ENCODE measurements around the gene LSAMP. TPM values are rescaled to one million over a fixed set of nuclear protein-coding genes. Genes with fewer than 3 reads are reported as not detected.

LSAMP gene
- total and polyA plus RNA-seq, 9 of the 15 experiments (the other 6 are each of a cell fraction or from before 2014, with no cell fraction given): 0.09 to 0.11 TPM; not detected in 7

DNA sequence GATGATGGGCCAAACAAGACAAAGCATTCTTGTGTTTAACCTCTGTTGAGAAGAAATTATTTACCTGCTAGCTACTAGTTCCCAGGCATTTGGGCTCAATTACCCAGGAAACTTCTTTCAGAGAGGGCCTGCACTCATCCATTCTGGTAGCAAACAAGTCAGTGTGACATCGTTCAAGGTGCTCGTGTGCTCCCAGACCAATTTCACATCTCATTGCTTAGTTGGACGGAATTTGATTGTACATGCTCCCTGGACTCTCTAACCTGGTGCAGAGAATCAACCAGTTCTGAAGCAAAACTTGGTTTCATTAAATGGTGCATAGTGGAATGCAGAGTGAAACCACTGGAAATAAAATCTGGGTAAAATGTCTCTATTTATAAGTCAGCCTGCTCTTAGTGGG lies 392.7 kb downstream of the LSAMP start (continued):
- TF ChIP-seq ETV6 (IDR thresholded peaks at IDR 0.05; ENCODE audit: borderline replicate concordance in 1 of 2, low read depth in 2 of 2, low read length in 1 of 2) (no peak), ETV6 (CRISPR knock-in tag; IDR thresholded peaks at IDR 0.05; ENCODE audit: borderline replicate concordance) (no peak)

- no peaks in the 10 kb centered on the region; the same call in 1 of the 2 replicates for H3K9me3 ChIP-seq (replicated peaks; ENCODE audit: control insufficient read depth, insufficient read depth, low read depth, low read length)
- BruUV-seq (replicated peaks): no TSS peak
- no peaks in the 10 kb centered on the region for H3K79me2 ChIP-seq (ENCODE audit: control insufficient read depth, insufficient read depth, low read length)
- no peak overlapping the region for H3K4me3 ChIP-seq
- H3K36me3 ChIP-seq (ENCODE audit: control insufficient read depth, insufficient read depth, low read length): no peaks in the 10 kb centered on the region
- H2AFZ ChIP-seq (ENCODE audit: low read depth, low read length): peak overlapping the region; percentile 82
- CTCF ChIA-PET (ENCODE audit: low intra/inter-chr PET ratio): no interaction called here
- WGBS (ENCODE audit: insufficient coverage, low coverage, missing lambda C conversion rate): 86% methylated on average over 1 of the region's 3 CpGs
- no peaks in the 10 kb centered on the region for H3K27me3 ChIP-seq (ENCODE audit: control insufficient read depth in 2 of 2, insufficient read depth in 2 of 2, low read length in 2 of 2)
- H3K27ac ChIP-seq (ENCODE audit: extremely low read depth, low read depth, low read length): no peak overlapping the region
- H4K20me1 ChIP-seq (replicated peaks; ENCODE audit: control insufficient read depth, insufficient read depth, low read length): no peaks in the 10 kb centered on the region
- in situ Hi-C loops (cut with MboI) (no loop called here), intact Hi-C loops (cut with micrococcal nuclease) (no loop called here)
- no peak for DNase-seq (ENCODE audit: extremely low read depth in 1 of 4, low spot score in 3 of 4)
- no peaks in the 10 kb centered on the region for H3K9me1 ChIP-seq (ENCODE audit: control insufficient read depth, insufficient read depth, low read length)
- no peak overlapping the region for H3K4me2 ChIP-seq (ENCODE audit: insufficient read depth, low read length)
- TF ChIP-seq, protein P1, sequence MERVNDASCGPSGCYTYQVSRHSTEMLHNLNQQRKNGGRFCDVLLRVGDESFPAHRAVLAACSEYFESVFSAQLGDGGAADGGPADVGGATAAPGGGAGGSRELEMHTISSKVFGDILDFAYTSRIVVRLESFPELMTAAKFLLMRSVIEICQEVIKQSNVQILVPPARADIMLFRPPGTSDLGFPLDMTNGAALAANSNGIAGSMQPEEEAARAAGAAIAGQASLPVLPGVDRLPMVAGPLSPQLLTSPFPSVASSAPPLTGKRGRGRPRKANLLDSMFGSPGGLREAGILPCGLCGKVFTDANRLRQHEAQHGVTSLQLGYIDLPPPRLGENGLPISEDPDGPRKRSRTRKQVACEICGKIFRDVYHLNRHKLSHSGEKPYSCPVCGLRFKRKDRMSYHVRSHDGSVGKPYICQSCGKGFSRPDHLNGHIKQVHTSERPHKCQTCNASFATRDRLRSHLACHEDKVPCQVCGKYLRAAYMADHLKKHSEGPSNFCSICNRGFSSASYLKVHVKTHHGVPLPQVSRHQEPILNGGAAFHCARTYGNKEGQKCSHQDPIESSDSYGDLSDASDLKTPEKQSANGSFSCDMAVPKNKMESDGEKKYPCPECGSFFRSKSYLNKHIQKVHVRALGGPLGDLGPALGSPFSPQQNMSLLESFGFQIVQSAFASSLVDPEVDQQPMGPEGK (CRISPR knock-in tag; IDR thresholded peaks at IDR 0.05; ENCODE audit: borderline replicate concordance): no peak
- TF ChIP-seq PTTG1 (tag; IDR thresholded peaks at IDR 0.05; ENCODE audit: low read depth) (no peak), MAFK (IDR thresholded peaks at IDR 0.05; ENCODE audit: low read length) (no peak), TBP (optimal IDR thresholded peaks at IDR 0.05; ENCODE audit: low read depth, low read length) (no peak), GABPB1 (CRISPR knock-in tag; IDR thresholded peaks at IDR 0.05) (no peak), ZSCAN29 (IDR thresholded peaks at IDR 0.05) (no peak), NFIX (CRISPR knock-in tag; IDR thresholded peaks at IDR 0.05; ENCODE audit: low read depth) (no peak), ZNF398 (CRISPR knock-in tag; IDR thresholded peaks at IDR 0.05) (no peak), TSC22D4 (tag; IDR thresholded peaks at IDR 0.05) (no peak), ZNF445 (CRISPR knock-in tag; IDR thresholded peaks at IDR 0.05; ENCODE audit: low read depth) (no peak), ZNF507 (tag; conservative IDR thresholded peaks at IDR 0.05) (no peak), POLR2H (tag; IDR thresholded peaks at IDR 0.05; ENCODE audit: low read depth) (no peak), GABPB2 (CRISPR knock-in tag; conservative IDR thresholded peaks at IDR 0.05) (no peak), ZSCAN32 (CRISPR knock-in tag; IDR thresholded peaks at IDR 0.05) (no peak), RBM39 (optimal IDR thresholded peaks at IDR 0.05; ENCODE audit: low read depth, low read length) (no peak), NFIC (IDR thresholded peaks at IDR 0.05) (no peak)
- TF ChIP-seq, protein P2, sequence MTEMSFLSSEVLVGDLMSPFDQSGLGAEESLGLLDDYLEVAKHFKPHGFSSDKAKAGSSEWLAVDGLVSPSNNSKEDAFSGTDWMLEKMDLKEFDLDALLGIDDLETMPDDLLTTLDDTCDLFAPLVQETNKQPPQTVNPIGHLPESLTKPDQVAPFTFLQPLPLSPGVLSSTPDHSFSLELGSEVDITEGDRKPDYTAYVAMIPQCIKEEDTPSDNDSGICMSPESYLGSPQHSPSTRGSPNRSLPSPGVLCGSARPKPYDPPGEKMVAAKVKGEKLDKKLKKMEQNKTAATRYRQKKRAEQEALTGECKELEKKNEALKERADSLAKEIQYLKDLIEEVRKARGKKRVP (CRISPR knock-in tag; IDR thresholded peaks at IDR 0.05): no peak
- no peak for ATAC-seq
- H3K4me1 ChIP-seq (replicated peaks in 1 of 2; ENCODE audit: control insufficient read depth in 2 of 2, insufficient read depth in 2 of 2, low read length in 2 of 2): peaks cover 0 to 7% of the 10 kb centered on the region in 2 experiments; a peak in 2 of 5 replicates
- no peak overlapping the region for H3K9ac ChIP-seq (ENCODE audit: insufficient read depth in 1 of 2, low read depth in 2 of 2, low read length in 2 of 2)
- FAIRE-seq: no peak
- POLR2A ChIA-PET: no interaction called here
These were observed 393.7 kb downstream of the LSAMP start for GRCh38 chr3:116051586-116051985.
